ENCODE results near the gene RAP1GAP2.
"Not testable (repeated sequence)": the region's sequence is repeated elsewhere in the genome, so short reads cannot be mapped to it uniquely, and the experiment has no call there.

Gene RAP1GAP2

GRCh38 chr17:2885733-2886132 is 89.5 kb downstream of the RAP1GAP2 start:
- DNase-seq (ENCODE audit: low read depth): no peak

DNA sequence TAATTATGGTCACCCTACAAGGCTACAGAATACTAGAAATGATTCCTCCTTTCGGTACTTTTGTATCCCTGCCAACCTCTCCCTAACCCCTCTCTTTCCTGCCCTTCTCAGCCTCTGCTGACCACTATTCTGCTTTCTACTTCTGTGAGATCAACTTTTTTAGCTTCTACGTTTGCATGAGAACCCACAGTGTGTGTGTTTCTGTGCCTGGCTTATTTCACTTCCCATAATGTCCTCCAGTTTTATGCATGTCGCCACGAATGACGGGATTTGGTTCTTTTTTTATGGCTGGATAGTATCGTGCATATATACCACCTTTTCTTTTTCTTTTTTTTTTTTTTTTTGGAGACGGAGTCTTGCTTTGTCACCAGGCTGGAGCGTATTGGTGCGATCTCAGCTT is 92.1 kb downstream of the RAP1GAP2 start:
- DNase-seq (ENCODE audit: low read depth): no peak

DNA sequence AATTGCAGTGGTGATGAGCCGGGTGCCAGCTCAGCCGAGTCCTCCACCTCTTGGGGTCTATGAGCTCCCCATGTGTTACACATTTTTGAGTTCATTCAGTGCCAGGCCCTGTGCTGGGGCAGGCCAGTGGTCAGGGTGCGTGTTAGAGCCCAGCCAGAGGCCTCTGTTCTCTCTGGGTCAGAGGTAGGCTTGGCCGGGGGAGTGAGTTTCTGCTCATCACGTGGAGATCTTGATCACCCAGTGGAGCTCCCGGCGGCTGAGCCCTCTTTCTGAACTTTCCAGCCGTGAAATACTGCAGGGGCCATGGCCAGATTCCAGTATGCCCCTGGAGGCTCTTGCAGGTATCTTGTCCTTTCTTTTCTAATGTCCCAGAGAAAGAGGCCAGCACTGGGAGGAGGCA is 93.0 kb downstream of the RAP1GAP2 start:
- DNase-seq (ENCODE audit: low read depth): no peak

DNA sequence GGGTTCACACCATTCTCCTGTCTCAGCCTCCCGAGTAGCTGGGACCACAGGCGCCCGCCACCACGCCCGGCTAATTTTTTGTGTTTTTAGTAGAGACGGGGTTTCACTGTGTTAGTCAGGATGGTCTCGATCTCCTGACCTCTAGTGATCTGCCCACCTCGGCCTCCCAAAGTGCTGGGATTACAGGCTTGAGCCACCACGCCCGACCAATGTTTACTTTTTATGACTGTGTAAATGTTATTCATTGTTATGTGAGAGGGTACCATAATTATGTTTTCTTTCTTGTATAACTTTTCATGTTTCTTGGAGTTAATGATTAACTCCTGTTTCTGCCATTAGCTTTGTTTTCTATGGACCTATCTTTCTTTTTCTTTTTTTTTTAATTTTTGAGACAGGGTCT is 94.5 kb downstream of the RAP1GAP2 start:
- DNase-seq (ENCODE audit: low read depth): not testable (repeated sequence)

DNA sequence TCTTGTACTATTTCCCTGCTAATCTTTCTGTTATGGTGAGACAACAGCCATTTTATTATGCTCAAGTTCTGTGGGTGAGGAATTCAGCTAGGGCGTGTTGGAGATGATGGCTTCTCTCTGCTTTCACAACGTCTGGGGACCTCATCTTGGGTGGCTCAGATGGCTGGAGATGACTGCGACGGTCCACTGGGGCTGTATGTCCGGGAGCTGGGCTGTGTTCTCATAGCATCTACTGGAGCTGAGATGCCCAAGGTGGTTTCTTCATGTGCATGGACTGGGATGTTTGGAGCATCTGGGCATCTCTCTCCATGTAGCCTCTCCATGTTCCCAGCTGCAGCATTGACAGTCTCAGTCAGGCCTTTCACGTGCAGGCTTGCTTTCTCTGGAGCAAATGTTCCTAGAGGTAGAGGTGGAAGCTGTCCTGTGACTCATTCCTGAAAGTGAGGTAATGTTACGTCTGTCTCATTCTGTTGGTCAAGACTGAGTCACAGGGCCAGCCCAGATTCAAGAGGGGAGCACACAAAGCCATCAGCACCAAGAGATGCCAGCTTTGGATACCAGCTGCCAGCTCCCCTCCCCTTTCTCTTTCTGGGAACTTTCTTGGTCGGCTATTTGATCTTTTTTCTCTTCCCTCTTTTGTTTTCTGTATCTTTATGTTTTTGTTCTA is 96.2 kb downstream of the RAP1GAP2 start:
- peak; percentile 28 for DNase-seq (ENCODE audit: low read depth)

DNA sequence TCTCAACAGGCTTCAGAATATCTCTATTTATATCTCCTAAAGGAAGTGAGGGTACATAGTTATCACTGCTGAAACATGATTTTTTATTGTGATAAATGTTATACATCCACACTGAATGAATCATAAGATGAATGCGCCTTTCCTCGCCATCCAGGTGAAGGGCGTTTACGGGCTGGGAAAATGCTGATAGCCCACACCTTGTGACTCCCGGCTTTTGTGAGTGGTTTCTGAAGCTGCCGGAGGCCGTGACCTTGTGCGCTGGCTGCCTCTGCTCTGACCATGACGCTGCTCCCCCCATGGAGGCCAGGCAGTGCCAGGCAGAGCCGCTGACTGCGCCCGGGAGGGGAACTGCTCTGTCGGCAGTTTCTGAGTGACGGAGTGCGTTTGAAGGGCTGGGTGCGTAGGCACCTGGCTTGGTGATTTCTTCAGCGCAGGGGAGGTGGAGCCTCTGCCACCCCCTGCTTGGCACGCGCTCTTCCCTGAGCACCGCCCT is 97.2 kb downstream of the RAP1GAP2 start:
- DNase-seq (ENCODE audit: low read depth): no peak

DNA sequence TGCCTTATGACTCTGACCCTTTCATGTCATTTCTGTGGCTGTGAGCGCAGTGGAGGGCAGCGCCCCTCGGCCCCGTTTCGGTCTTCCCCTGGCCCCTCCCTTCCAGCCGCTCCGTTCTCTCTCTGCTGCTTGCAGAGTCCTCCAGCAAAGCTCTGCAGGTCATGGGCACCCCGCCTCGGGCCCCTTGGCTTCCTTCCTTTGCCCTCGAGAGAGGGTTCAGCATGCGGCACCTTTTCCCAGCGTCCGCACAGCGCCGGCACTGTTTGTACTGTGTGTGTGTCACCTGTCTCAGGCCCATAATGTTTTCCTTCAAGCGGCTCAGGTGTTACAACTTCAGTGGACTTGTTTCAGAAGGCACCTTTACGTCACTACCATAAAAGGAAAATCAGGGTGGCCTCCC is 98.5 kb downstream of the RAP1GAP2 start:
- DNase-seq (ENCODE audit: low read depth): no peak

DNA sequence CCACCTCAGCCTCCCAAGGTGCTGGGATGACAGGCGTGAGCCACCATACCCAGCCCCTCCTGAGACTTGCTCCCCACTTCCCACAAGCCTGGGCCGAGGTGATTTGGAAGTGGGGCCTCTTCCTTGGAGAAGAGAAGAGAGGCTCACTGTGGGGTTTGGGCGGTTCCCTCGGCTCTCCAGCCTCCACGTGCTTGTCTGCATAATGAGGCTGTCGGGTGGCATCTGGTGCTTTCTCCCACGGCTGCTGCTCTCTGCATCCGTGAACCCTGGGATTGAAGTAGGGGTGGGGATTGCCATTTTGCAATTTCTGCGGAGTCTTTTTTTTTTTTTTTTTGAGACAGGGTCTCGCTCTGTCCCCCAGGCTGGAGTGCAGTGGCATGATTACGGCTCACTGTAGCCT is 101.4 kb downstream of the RAP1GAP2 start:
- no peak for DNase-seq (ENCODE audit: low read depth)

GRCh38 chr17:2898255-2898926 is 102.2 kb downstream of the RAP1GAP2 start:
- DNase-seq (ENCODE audit: low read depth): no peak

DNA sequence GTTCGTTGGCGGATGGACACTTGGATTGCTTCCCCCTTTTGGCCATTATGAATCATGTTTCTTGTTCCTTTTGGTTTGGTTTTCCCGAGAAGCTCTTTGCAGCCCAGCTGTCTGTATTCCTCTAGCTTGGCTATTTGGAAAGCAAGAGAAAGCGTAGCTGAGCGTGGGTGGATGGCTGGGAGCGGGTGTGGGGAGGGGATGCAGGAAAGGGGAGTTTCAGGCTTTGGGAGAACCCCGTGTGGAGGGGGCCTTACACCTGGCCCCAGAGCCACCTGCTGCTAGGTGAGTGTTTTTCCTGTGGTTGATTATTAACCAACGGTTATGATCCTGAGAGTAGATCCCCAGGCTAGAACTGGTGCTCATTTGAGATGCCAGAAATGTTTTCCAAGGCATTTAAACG is 103.7 kb downstream of the RAP1GAP2 start:
- DNase-seq (ENCODE audit: low read depth): no peak

DNA sequence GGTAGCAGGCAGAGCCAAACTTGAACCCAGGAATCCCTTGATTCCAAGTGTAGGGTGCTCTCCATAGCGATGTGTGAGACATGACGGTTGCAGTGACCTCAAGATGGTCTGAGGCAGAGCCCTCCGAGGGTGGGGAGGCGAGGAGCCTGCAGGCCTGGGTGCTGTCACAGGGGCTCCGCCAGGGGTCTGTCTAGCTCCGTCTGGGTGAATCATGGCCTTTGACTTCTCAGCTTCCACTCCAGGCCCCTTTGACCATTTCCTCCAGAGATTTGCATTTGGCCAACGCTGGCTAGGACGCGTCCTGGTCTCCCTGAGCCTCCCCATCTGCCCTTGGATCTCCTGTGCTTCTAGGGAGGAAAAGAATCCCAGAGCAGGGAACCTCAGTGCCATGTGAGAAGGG is 104.6 kb downstream of the RAP1GAP2 start:
- no peak for DNase-seq (ENCODE audit: low read depth)

DNA sequence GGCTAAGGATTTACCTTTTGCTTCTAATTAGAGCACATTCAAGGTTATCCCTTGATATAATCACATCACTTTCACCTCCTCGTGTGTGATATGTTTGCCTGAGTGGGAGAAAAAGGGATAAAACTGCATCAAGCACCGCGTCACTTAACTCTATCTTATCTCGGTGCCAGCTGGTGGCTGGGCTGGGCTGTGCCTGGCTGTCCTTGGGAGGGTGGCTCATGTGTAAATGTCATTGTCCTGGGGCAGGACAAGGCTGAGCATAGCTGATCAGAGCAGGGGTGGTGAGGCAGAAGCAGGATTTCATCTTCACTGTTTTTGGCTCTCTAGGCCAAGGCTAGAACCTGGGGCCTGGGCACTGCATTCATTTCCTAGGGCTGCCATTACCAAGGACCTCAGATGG is 105.3 kb downstream of the RAP1GAP2 start:
- DNase-seq (ENCODE audit: low read depth): no peak

DNA sequence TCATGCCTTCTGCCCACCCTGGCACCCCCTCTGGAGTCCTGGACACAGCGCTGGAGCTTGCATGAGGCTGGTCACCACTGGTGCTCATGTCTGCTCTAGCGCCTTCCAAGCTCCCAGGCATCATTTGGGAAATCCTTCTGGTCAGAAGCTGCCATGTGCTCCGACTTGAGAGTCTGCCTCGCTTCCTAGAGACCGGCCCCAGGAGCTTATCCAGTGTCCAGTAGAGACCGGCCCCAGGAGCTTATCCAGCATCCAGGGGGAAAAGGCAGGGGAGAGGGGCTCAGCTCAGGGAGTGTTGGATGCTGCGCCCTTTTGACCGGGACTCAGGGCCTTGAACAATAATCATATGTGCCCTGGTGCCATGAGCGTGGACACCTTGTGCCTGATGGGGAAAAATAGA is 106.3 kb downstream of the RAP1GAP2 start:
- DNase-seq (ENCODE audit: low read depth): no peak

- no peak for DNase-seq (ENCODE audit: low read depth)
These were observed 107.1 kb downstream of the RAP1GAP2 start for GRCh38 chr17:2903193-2903974.

GRCh38 chr17:2904135-2904534 is 107.9 kb downstream of the RAP1GAP2 start:
- DNase-seq (ENCODE audit: low read depth): peak; percentile 4

DNA sequence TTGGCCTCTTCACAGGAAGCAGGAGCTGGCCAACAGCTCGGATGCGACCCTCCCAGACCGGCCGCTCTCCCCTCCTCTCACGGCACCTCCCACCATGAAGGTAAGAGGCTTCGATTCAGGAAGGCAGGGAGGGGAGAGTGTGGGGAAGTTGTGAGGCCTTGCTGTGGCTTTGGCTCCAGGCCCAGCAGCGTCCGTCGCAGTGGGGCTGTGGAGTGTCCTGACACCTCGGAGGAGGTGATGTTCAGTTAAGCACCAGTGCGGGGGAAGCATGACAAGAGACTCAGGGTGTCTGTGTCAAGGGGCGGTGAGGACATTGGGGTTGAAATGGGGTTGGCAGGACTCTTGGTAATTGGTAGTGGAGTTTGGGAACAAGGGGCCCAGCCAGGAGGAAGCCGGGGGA is 109.0 kb downstream of the RAP1GAP2 start:
- no peak for DNase-seq (ENCODE audit: low read depth)

DNA sequence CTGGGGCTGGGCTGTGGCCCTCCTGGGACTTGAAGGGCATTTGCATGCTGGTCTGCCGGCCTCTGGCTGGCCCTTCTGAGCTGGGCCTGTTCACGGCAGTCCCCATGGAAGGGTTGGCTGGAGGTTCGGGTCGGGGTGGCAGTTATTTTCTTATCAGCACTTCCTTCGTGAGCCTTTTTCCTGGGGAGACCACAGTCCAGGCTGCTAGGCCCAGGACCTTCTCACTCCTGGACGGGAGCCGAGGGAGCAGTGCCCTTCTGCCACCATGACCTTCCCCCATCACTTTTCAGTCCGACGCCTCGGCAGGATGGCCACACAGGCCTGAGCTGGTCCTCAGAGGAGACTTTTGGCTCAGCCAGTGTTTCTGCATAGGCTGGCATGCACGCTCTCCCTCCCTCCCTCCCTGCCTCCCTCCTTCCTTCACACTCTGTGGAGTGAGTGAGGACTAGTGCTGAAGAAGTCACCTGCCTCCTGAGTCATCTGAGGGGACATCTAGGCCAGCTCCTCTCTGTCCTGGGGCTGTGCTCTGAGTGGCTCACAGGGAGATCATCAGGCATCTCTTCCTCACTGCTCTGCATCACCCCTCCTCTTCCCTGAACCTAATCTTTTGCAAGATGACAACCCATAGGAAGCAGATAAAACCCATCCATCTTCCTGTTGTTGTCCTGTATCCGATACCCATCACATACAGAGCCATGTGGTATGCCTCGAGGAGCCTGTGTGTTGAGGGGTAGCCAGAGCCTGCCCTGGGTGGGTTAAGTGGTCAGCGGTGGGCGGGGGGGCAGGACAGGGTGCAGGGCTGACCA is 109.7 kb downstream of the RAP1GAP2 start:
- no peak for DNase-seq (ENCODE audit: low read depth)

GRCh38 chr17:2906901-2907300 is 110.7 kb downstream of the RAP1GAP2 start:
- no peak for DNase-seq (ENCODE audit: low read depth)

- no peak for DNase-seq (ENCODE audit: low read depth)
These were observed 113.1 kb downstream of the RAP1GAP2 start for GRCh38 chr17:2909175-2909845.

DNA sequence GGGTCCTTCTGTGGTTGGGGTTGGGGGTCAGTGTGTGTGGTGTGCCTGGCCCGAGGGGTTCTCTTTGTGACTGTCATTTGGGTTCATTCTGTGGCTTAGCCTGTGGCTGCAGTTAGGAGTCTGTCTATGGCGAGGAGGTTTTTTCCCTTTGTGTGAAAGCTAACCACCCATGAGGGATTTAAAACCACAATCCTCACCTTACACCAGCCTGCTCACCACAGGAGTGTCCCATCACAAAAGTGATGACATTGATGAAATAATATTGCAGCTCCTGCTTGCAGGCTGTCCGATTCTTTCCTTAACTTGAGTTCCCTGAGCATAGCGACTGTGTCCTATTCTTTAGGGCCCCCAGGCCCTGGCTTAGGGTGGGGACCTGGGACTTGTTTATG is 113.6 kb downstream of the RAP1GAP2 start:
- DNase-seq (ENCODE audit: low read depth): no peak

GRCh38 chr17:2911035-2911754 is 115.0 kb downstream of the RAP1GAP2 start:
- no peak for DNase-seq (ENCODE audit: low read depth)
